Endothelial cell of umbilical vein (primary cell): ENCODE results near the gene CLDN22.

Experiments
- CTCF ChIP-seq, 2 donors: IDR thresholded peaks; 1 replicate in 1 of 2; 2 replicates in 1 of 2; pipeline ENCODE4 v1.5.1; 2011; ENCODE audit warnings: low read length in 2 of 2, mild to moderate bottlenecking in 2 of 2, moderate library complexity in 2 of 2, control low read depth in 1 of 2, inconsistent platforms in 1 of 2, low read depth in 1 of 2; ENCODE audit not compliant: insufficient read depth in 1 of 2; ENCODE audit errors: extremely low read depth in 1 of 2
- EZH2 ChIP-seq: IDR thresholded peaks from 2 replicates; pipeline ENCODE4 v1.6.1; 2012; ENCODE audit warnings: borderline replicate concordance, low read depth, mild to moderate bottlenecking, moderate library complexity, low read length, inconsistent platforms; ENCODE audit not compliant: severe bottlenecking
- JUN ChIP-seq: IDR thresholded peaks from 2 replicates; pipeline ENCODE4 v1.6.1; 2011; ENCODE audit warnings: borderline replicate concordance, low read depth; ENCODE audit not compliant: insufficient read length, insufficient read depth
- POLR2A ChIP-seq: IDR thresholded peaks from 2 replicates; pipeline ENCODE4 v1.6.1; 2012; ENCODE audit warnings: low read depth, mild to moderate bottlenecking, control low read depth, low read length

GRCh38 chr4:183342541-183343533, 22.8 kb upstream of the CLDN22 start:
- TF ChIP-seq CTCF (IDR thresholded peaks at IDR 0.05; ENCODE audit: extremely low read depth in 1 of 2, insufficient read depth in 1 of 2, low read depth in 1 of 2, low read length in 2 of 2) (no peak), POLR2A (no peak), EZH2 (no peak), JUN (no peak)
